ENCODE data around the gene DLGAP5. TPM values are rescaled to one million over a fixed set of nuclear protein-coding genes. Genes with fewer than 3 reads are reported as not detected.

Gene DLGAP5
- total and polyA plus RNA-seq, 2 of the 13 experiments (the other 11 are each of a cell fraction or from before 2014, with no cell fraction given): 7.7 to 55.8 TPM

DNA sequence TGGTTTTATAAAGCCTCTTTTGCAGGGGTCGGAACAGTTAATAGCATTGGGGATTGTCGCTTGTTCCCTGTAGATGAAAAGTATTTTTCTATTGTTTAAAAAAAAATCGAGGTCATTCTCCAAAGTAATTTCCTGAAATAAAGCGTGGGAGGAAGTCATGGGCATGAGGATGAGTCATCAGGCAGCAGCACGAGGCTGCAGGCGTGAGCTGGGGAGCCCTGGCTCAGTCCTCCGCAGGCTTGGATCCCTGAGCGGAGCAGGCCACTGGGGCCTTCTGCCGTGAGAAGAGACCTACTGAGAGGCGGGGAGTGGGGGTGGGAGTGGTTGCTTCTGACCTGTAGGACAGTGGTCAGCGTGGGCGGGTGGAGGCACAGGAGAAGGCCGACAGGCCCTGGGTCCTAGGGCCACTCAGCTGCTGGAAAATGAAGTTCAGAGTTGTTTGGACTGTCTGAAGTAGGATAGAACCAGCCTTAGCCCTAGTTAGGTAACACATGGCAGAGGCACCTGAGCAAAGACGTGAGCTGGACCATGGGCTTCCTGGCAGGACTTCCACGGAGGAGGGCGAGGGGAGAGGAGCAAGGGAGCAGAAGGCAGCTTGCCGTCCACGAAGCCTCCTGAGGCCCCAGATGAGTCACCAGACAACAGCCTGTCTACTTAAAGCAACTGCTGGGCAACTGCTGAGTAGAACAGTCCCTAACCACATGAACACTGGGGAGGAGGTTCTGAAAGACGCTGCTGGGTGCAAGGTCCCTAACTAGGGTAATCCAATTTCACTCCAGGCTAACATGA is 83.4 kb downstream of the DLGAP5 start (continued):
- TF ChIP-seq TAF1 (CRISPR knock-in tag; IDR thresholded peaks at IDR 0.05): peak; percentile 65; the same call in 1 of the 2 replicates
- TF ChIP-seq FIP1L1 (IDR thresholded peaks at IDR 0.05; ENCODE audit: borderline replicate concordance, insufficient read depth, low read depth, low read length): no peak
- peak; percentile 96 for TF ChIP-seq ZNF335 (CRISPR knock-in tag; IDR thresholded peaks at IDR 0.05)
- TF ChIP-seq, protein P1, sequence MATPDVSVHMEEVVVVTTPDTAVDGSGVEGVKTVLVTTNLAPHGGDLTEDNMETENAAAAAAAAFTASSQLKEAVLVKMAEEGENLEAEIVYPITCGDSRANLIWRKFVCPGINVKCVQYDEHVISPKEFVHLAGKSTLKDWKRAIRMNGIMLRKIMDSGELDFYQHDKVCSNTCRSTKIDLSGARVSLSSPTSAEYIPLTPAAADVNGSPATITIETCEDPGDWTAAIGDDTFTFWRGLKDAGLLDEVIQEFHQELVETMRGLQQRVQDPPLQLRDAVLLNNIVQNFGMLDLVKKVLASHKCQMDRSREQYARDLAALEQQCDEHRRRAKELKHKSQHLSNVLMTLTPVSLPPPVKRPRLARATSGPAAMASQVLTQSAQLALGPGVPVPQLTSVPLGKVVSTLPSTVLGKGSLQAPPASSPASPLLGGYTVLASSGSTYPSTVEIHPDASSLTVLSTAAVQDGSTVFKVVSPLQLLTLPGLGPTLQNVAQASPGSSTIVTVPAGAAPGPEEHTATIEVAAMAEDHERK (CRISPR knock-in tag; IDR thresholded peaks at IDR 0.05; ENCODE audit: low read depth): no peak
- TF ChIP-seq ERF (CRISPR knock-in tag; IDR thresholded peaks at IDR 0.05): peak; percentile 83
- TF ChIP-seq ASH2L (IDR thresholded peaks at IDR 0.05; ENCODE audit: insufficient read length, low read depth, low read length): peak; percentile 65
- TF ChIP-seq, protein P2, sequence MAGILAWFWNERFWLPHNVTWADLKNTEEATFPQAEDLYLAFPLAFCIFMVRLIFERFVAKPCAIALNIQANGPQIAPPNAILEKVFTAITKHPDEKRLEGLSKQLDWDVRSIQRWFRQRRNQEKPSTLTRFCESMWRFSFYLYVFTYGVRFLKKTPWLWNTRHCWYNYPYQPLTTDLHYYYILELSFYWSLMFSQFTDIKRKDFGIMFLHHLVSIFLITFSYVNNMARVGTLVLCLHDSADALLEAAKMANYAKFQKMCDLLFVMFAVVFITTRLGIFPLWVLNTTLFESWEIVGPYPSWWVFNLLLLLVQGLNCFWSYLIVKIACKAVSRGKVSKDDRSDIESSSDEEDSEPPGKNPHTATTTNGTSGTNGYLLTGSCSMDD (CRISPR knock-in tag; IDR thresholded peaks at IDR 0.05): no peak
- TF ChIP-seq ZKSCAN8 (CRISPR knock-in tag; IDR thresholded peaks at IDR 0.05; ENCODE audit: borderline replicate concordance): no peak
- peak; percentile 54 for TF ChIP-seq ELF1 (CRISPR knock-in tag; IDR thresholded peaks at IDR 0.05)
- TF ChIP-seq, protein P3, sequence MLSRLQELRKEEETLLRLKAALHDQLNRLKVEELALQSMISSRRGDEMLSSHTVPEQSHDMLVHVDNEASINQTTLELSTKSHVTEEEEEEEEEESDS (CRISPR knock-in tag; IDR thresholded peaks at IDR 0.05; ENCODE audit: borderline replicate concordance): peak; percentile 64; the same call in 1 of the 2 replicates
- TF ChIP-seq, protein P4, sequence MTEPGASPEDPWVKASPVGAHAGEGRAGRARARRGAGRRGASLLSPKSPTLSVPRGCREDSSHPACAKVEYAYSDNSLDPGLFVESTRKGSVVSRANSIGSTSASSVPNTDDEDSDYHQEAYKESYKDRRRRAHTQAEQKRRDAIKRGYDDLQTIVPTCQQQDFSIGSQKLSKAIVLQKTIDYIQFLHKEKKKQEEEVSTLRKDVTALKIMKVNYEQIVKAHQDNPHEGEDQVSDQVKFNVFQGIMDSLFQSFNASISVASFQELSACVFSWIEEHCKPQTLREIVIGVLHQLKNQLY (CRISPR knock-in tag; IDR thresholded peaks at IDR 0.05): peak; percentile 81; the same call in 1 of the 2 replicates
- TF ChIP-seq ZNF607 (CRISPR knock-in tag; IDR thresholded peaks at IDR 0.05; ENCODE audit: borderline replicate concordance): peak; percentile 56; the same call in 1 of the 2 replicates
- TF ChIP-seq MTA3 (CRISPR knock-in tag; IDR thresholded peaks at IDR 0.05): no peak
- TF ChIP-seq ZFP41 (CRISPR knock-in tag; IDR thresholded peaks at IDR 0.05; ENCODE audit: borderline replicate concordance): peak; percentile 75; the same call in 1 of the 2 replicates
- TF ChIP-seq, protein P5, sequence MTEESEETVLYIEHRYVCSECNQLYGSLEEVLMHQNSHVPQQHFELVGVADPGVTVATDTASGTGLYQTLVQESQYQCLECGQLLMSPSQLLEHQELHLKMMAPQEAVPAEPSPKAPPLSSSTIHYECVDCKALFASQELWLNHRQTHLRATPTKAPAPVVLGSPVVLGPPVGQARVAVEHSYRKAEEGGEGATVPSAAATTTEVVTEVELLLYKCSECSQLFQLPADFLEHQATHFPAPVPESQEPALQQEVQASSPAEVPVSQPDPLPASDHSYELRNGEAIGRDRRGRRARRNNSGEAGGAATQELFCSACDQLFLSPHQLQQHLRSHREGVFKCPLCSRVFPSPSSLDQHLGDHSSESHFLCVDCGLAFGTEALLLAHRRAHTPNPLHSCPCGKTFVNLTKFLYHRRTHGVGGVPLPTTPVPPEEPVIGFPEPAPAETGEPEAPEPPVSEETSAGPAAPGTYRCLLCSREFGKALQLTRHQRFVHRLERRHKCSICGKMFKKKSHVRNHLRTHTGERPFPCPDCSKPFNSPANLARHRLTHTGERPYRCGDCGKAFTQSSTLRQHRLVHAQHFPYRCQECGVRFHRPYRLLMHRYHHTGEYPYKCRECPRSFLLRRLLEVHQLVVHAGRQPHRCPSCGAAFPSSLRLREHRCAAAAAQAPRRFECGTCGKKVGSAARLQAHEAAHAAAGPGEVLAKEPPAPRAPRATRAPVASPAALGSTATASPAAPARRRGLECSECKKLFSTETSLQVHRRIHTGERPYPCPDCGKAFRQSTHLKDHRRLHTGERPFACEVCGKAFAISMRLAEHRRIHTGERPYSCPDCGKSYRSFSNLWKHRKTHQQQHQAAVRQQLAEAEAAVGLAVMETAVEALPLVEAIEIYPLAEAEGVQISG (CRISPR knock-in tag; IDR thresholded peaks at IDR 0.05): peak; percentile 69
- peak; percentile 96 for TF ChIP-seq FOSL1 (CRISPR knock-in tag; IDR thresholded peaks at IDR 0.05; ENCODE audit: borderline replicate concordance)
- no peak for TF ChIP-seq ZNF775 (CRISPR knock-in tag; IDR thresholded peaks at IDR 0.05; ENCODE audit: borderline replicate concordance)
- TF ChIP-seq FOSL2 (CRISPR knock-in tag; IDR thresholded peaks at IDR 0.05): peak; percentile 98
- TF ChIP-seq ZC3H13 (CRISPR knock-in tag; IDR thresholded peaks at IDR 0.05): peak; percentile 59
- TF ChIP-seq, protein P6, sequence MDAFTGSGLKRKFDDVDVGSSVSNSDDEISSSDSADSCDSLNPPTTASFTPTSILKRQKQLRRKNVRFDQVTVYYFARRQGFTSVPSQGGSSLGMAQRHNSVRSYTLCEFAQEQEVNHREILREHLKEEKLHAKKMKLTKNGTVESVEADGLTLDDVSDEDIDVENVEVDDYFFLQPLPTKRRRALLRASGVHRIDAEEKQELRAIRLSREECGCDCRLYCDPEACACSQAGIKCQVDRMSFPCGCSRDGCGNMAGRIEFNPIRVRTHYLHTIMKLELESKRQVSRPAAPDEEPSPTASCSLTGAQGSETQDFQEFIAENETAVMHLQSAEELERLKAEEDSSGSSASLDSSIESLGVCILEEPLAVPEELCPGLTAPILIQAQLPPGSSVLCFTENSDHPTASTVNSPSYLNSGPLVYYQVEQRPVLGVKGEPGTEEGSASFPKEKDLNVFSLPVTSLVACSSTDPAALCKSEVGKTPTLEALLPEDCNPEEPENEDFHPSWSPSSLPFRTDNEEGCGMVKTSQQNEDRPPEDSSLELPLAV (CRISPR knock-in tag; conservative IDR thresholded peaks at IDR 0.05; ENCODE audit: low read depth): no peak
- peak; percentile 69 for TF ChIP-seq ZSCAN21 (CRISPR knock-in tag; IDR thresholded peaks at IDR 0.05; ENCODE audit: borderline replicate concordance)
